Thyroid gland (tissue), 4 donors: ENCODE data around the gene BTNL8.

Source experiments
- CTCF ChIP-seq, 6 experiments: fragments of 200-600 bp in 3 of 6; fragments of 450-650 bp in 3 of 6; sonication (generic) in 3 of 6; IDR thresholded peaks; one replicate each; pipeline ENCODE4 v1.5.1; 2016 to 2019; ENCODE audit warnings: antibody characterized with exemption in 6 of 6, mild to moderate bottlenecking in 2 of 6, inconsistent platforms in 1 of 6, moderate library complexity in 1 of 6
- POLR2A ChIP-seq, 2 donors: fragments of 450-650 bp; IDR thresholded peaks; one replicate each; pipeline ENCODE4 v1.6.1; 2017; ENCODE audit warnings: antibody characterized with exemption in 2 of 2, mild to moderate bottlenecking in 2 of 2, moderate library complexity in 1 of 2

- no peak for TF ChIP-seq CTCF (IDR thresholded peaks at IDR 0.05)
- TF ChIP-seq POLR2A (IDR thresholded peaks at IDR 0.05): no peak
These were observed 48.4 kb upstream of the BTNL8 start for GRCh38 chr5:180850434-180851078.
